Upper lobe of right lung (tissue), 1 donor: ENCODE results near the gene ZNF622. TPM values are rescaled to one million over a fixed set of nuclear protein-coding genes. Genes with fewer than 3 reads are reported as not detected.
"Not testable (repeated sequence)": the region's sequence is repeated elsewhere in the genome, so short reads cannot be mapped to it uniquely, and the experiment has no call there.

Experiments used
- ATAC-seq: fragments of 200-7000 bp; cut with Tn5 transposase; one replicate; pipeline ENCODE4 v1.9.1; 2020; ENCODE audit warnings: mild to moderate bottlenecking, moderate library complexity
- DNase-seq: peaks from one replicate; pipeline ENCODE4 v3.0.0-alpha.2; 2020
- H3K27ac ChIP-seq: fragments of 200-600 bp; one replicate; pipeline ENCODE4 v1.8.0; 2022
- H3K27me3 ChIP-seq: fragments of 200-600 bp; one replicate; pipeline ENCODE4 v1.8.0; 2022; ENCODE audit warnings: mild to moderate bottlenecking
- H3K36me3 ChIP-seq: fragments of 200-600 bp; one replicate; pipeline ENCODE4 v1.8.0; 2022
- H3K4me1 ChIP-seq: fragments of 200-600 bp; one replicate; pipeline ENCODE4 v1.8.0; 2022
- H3K4me3 ChIP-seq: fragments of 200-600 bp; one replicate; pipeline ENCODE4 v1.8.0; 2022; ENCODE audit warnings: mild to moderate bottlenecking
- H3K9me3 ChIP-seq: fragments of 200-600 bp; one replicate; pipeline ENCODE4 v1.8.0; 2022
- intact Hi-C: fragments of 100-400 bp; cut with DNase I; formaldehyde crosslinking; loops from one replicate; pipeline ENCODE4 v1.11.0; 2022
- total RNA-seq: library from RNA; stranded (reverse); fragmentation: NEBNext Ultra II Directional; extraction: Animal tissue kit (Norgen Biotek cat#: 25700); gene quantifications from one replicate; pipeline ENCODE4 v1.2.1, GENCODE V29; 2021
- TF ChIP-seq, protein P1 (sequence below): fragments of 200-600 bp; IDR thresholded peaks from one replicate; pipeline ENCODE4 v1.8.0; 2022; ENCODE audit warnings: antibody characterized with exemption
- donor health status: DM: no; HTN: yes; CAD: no; lungs with severe emphysema.

Gene ZNF622
- total RNA-seq, 1 donor from 2014 or later, result 28.0 TPM

DNA sequence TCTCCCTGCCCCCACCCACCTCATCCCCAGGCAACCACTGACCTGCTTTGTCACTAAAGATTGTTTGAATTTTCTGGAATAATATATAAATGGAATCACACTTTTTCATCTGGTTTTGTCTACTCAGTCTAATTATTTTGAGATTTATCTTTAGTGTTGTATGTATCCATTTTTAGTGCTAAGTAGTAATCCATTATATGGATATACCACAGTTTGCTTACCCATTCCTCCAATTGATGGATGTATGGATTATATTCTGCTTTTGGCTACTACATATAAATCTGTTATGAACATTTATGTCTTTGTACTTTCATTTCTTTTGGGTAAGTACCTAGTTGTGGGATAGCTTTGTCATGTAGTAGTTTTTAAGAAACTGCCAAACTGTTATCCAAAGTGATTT lies 14.5 kb upstream of the ZNF622 start:
- ATAC-seq (no peak), DNase-seq (no peak)
- Histone ChIP-seq H3K27me3 (no peaks in the 10 kb centered on the region), H3K9me3 (no peaks in the 10 kb centered on the region), H3K4me1 (no peaks in the 10 kb centered on the region), H3K36me3 (no peaks in the 10 kb centered on the region), H3K4me3 (no peak overlapping the region), H3K27ac (no peak overlapping the region)
- TF ChIP-seq, protein P1, sequence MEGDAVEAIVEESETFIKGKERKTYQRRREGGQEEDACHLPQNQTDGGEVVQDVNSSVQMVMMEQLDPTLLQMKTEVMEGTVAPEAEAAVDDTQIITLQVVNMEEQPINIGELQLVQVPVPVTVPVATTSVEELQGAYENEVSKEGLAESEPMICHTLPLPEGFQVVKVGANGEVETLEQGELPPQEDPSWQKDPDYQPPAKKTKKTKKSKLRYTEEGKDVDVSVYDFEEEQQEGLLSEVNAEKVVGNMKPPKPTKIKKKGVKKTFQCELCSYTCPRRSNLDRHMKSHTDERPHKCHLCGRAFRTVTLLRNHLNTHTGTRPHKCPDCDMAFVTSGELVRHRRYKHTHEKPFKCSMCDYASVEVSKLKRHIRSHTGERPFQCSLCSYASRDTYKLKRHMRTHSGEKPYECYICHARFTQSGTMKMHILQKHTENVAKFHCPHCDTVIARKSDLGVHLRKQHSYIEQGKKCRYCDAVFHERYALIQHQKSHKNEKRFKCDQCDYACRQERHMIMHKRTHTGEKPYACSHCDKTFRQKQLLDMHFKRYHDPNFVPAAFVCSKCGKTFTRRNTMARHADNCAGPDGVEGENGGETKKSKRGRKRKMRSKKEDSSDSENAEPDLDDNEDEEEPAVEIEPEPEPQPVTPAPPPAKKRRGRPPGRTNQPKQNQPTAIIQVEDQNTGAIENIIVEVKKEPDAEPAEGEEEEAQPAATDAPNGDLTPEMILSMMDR, result no peak
- intact Hi-C loops, result loop anchor here (10.0 kb wide), 1 partner anchor 75 kb away; no protein-coding TSS in a partner anchor

DNA sequence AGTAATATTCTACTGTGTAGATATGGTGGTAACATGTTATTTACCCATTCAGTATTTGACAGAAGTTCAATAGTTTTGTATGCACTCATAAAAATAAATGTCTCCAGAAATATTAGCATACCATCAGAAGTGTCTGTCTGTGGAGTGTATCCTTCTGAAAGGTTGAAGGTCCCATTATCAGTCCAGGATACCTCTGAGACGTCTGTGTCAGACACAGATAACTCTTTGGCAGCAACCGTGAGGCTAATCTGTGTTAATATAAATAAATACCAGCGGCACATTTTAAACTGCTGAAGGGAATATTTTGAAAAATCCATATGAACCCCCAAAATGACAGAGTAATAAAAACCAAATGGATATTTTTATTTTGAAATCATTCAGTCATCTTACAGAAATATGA lies 11.9 kb upstream of the ZNF622 start:
- TF ChIP-seq, protein P1, result no peak
- ATAC-seq (no peak), DNase-seq (no peak)
- Histone ChIP-seq H3K4me1 (no peaks in the 10 kb centered on the region), H3K27me3 (no peaks in the 10 kb centered on the region), H3K4me3 (no peak overlapping the region), H3K27ac (no peak overlapping the region), H3K9me3 (no peaks in the 10 kb centered on the region), H3K36me3 (no peaks in the 10 kb centered on the region)
- intact Hi-C loops, result no loop called here

DNA sequence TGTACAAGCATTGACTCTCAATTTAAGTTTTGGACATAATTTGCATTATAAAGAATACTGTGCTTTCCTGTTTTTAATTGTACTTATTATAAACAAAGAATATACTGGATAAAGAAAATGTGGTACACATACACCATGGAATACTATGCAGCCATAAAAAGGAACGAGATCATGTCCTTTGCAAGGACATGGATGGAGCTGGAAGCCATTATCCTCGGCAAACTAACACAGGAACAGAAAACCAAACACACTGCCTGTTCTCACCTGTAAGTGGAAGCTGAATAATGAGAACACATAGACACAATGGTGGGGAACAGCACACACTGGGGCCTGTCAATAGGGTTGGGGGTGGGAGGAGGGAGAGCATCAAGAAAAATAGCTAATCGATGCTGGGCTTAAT lies 10.8 kb upstream of the ZNF622 start:
- DNase-seq, H3K27me3 ChIP-seq, H3K9me3 ChIP-seq, ATAC-seq, H3K4me3 ChIP-seq, H3K27ac ChIP-seq, H3K4me1 ChIP-seq, H3K36me3 ChIP-seq, intact Hi-C loops: not testable (repeated sequence)

DNA sequence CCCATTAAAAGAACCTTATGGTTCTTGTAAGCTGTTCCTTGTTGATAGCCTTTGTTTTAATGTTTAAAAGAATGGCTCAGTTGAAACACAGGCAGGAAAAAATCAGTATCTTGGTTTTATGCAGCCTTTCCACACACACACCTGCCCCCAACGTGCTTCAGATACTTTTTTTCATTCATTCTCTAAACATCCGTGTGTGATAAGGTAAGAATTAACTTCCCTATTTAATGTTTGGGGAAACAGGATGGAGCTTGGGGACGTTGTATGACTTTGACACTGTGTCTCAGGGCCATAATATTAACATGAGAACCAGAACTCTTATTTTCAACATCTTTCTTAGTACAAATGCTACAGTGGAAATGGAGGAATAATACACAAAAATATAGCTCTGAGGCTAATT lies 5.8 kb upstream of the ZNF622 start:
- no peak overlapping the region for H3K4me3 ChIP-seq
- no peaks in the 10 kb centered on the region for H3K9me3 ChIP-seq
- H3K27me3 ChIP-seq, result no peaks in the 10 kb centered on the region
- H3K27ac ChIP-seq, result no peak overlapping the region
- intact Hi-C loops, result no loop called here
- H3K4me1 ChIP-seq, result peaks cover 16% of the 10 kb centered on the region
- TF ChIP-seq, protein P1, result no peak
- DNase-seq (no peak), ATAC-seq (no peak)
- no peaks in the 10 kb centered on the region for H3K36me3 ChIP-seq

DNA sequence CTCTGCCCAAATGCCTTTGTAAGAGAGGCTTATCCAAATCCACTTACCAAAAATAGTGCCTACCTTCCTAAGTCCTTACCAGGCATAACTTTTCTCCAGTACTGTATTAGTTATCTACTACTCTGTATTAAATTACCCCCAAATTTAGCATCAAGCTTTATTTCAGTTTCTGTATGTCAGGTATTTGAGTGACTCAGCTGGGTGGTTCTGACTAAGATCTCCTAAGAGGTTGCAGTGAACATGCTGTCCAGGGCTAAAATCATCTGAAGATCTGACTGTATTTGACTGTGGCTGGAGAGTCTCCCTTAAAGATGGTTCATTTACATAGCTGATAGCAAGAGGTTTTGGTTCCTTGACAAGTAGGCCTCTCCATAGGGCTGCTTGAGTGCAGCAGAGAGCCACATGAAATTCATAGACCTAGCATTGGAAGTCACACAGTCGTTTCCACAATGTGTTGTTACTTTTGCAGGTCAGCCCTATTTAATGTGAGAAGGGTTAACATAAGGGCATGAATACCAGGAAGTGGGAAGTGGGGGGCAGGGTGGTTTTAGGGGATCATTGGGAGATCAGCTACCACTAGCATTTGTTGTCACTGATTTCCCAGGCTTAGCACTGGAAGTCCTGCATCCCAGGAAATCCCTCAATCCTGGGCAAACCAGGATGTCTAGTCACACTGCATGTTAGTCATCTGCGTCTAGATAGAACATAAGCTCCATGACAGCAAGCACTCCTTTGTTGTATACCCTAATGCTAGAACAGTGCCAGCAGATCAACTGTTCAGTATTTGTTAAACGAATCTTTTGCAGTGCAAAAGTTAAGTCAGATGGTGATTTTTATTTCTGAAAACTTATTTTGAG lies 2.0 kb upstream of the ZNF622 start:
- TF ChIP-seq, protein P1, result no peak
- intact Hi-C loops, result no loop called here
- DNase-seq, result no peak
- H3K4me3 ChIP-seq, result no peak overlapping the region
- no peaks in the 10 kb centered on the region for H3K9me3 ChIP-seq
- H3K36me3 ChIP-seq, result peaks cover 9% of the 10 kb centered on the region
- H3K4me1 ChIP-seq, result peaks cover 36% of the 10 kb centered on the region
- ATAC-seq, result no peak
- H3K27ac ChIP-seq, result no peak overlapping the region
- H3K27me3 ChIP-seq, result no peaks in the 10 kb centered on the region

DNA sequence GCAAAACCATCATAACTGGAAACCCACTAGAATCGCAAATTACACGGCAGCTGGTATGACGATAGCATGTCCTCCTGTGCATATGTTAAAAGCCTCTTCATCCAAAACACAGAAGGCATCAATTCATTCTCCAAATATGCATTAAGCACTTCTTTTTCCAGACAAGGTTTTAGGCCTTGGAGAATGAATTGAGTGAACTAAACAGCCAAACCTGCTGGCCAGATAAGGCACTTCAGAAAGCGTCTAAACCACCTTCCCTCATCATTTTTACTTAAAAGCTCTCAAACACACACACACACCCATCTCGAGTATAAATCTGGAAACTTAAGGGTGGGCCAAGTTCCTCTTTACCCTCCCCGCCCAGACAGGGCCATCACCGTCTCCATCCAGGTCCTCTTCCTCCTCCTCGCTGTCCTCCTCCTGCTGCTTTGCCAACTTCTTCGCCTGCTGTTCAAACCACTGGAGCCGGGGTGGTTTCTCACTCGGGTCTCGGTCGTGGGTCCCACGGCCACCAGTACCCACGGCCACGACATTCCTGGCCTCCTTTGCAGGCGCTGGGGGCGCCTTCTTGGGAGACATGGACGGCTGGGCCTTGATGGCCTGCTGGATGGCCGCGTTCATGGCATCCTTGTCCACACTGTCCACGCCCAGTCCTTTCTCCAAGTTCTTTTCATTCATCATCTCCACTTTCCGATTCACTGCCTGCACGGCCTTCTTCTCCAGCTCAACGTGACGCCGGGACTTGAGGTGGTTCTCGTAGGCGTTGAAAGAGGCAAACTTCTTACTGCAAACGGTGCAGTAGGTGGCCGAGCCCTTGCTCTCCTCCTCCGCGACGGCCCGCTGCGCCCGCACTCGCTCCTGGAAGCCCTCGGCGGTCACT lies 696 bp downstream of the ZNF622 start:
- H3K9me3 ChIP-seq, result no peaks in the 10 kb centered on the region
- H3K27ac ChIP-seq, result peak overlapping the region; percentile 89
- intact Hi-C loops, result no loop called here
- peaks cover 62% of the 10 kb centered on the region for H3K4me1 ChIP-seq
- ATAC-seq, result peak; percentile 1
- H3K4me3 ChIP-seq, result peak overlapping the region; percentile 95
- peaks cover 34% of the 10 kb centered on the region for H3K36me3 ChIP-seq
- no peaks in the 10 kb centered on the region for H3K27me3 ChIP-seq
- peak; percentile 64 for DNase-seq
- TF ChIP-seq, protein P1, result no peak
